Amygdala (tissue), 56 donors: ENCODE results near the gene TOE1.

Source experiments
- DNase-seq, 56 donors: peaks; one replicate each; lab custom pipeline; 2025; lab: John Stamatoyannopoulos, UW

TOE1 gene

GRCh38 chr1:45325851-45326506 lies 14.0 kb upstream of the TOE1 start:
- DNase-seq = peak in 7 of 56 donors; percentile 8 to 35 (median 19)

- peak in 53 of 56 donors; percentile 12 to 85 (median 71) for DNase-seq
These were observed 13.0 kb upstream of the TOE1 start, which contains the start of gene HPDL for GRCh38 chr1:45326627-45327623. Gene HPDL (plus strand): TSS chr1:45326895. CDS start chr1:45327149, 254 bp downstream.

- no peak for DNase-seq
These were observed 12.1 kb upstream of the TOE1 start for GRCh38 chr1:45327644-45328515.

- DNase-seq = no peak
These were observed 11.3 kb upstream of the TOE1 start for GRCh38 chr1:45328680-45329079.

GRCh38 chr1:45329445-45329844 lies 10.5 kb upstream of the TOE1 start:
- no peak for DNase-seq

- no peak for DNase-seq
These were observed 8.3 kb upstream of the TOE1 start for GRCh38 chr1:45331436-45332345.

GRCh38 chr1:45332346-45332720 lies 7.6 kb upstream of the TOE1 start:
- no peak for DNase-seq

GRCh38 chr1:45334308-45335245 lies 5.4 kb upstream of the TOE1 start:
- peak in 8 of 56 donors; percentile 10 to 54 (median 20) for DNase-seq

GRCh38 chr1:45335855-45336324 lies 4.1 kb upstream of the TOE1 start:
- no peak for DNase-seq

- no peak for DNase-seq
These were observed 2.2 kb upstream of the TOE1 start for GRCh38 chr1:45337630-45338325.

- DNase-seq = peak in 1 of 56 donors; percentile 18
These were observed 971 bp downstream of the TOE1 start for GRCh38 chr1:45340816-45341466.

- no peak for DNase-seq
These were observed 4.5 kb downstream of the TOE1 start for GRCh38 chr1:45344499-45344898.

GRCh38 chr1:45345014-45345413 lies 5.0 kb downstream of the TOE1 start:
- DNase-seq = no peak

GRCh38 chr1:45346473-45346872 lies 6.5 kb downstream of the TOE1 start:
- DNase-seq = no peak

GRCh38 chr1:45348020-45348419 lies 8.1 kb downstream of the TOE1 start:
- no peak for DNase-seq

GRCh38 chr1:45348609-45348965 lies 8.6 kb downstream of the TOE1 start:
- DNase-seq = no peak
